Subcutaneous adipose tissue (tissue), 4 donors: ENCODE measurements around the gene FMNL3. TPM values are rescaled to one million over a fixed set of nuclear protein-coding genes. Genes with fewer than 3 reads are reported as not detected.

Experiments used
- total RNA-seq, 4 donors: library from RNA; depleted of rRNA; stranded (reverse); fragments of >200 nt; gene quantifications; one replicate each; pipeline ENCODE4 v1.1.0, GENCODE V29; 2016
- TF ChIP-seq, protein P1 (sequence below): fragments of 450-650 bp; IDR thresholded peaks from one replicate; pipeline ENCODE4 v1.5.1; 2016; ENCODE audit warnings: low read depth, mild to moderate bottlenecking, control low read depth, antibody characterized with exemption, moderate library complexity

FMNL3 gene
- total RNA-seq, 4 donors from 2014 or later: 8.2 to 19.6 (median 14.0) TPM

DNA sequence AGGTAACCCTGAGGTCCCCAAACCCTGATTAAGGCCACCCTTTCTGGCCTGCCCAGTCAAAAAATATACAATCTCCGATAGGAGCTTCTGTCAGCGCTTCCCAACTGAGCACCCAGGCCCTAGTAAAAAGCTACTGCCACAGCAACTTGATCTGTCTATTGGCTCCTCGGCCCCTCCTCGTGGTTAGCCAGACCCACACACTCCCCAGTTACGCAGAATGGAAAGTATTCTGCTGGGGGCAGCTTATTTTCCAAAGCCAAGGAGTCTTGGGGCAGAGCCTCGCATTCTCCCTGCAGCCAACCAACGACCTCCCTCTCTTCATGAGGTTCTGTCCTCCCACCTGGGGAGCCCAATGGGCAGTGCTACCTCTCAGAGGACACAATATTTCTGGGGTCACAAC, 32.1 kb downstream of the FMNL3 start:
- TF ChIP-seq, protein P1, sequence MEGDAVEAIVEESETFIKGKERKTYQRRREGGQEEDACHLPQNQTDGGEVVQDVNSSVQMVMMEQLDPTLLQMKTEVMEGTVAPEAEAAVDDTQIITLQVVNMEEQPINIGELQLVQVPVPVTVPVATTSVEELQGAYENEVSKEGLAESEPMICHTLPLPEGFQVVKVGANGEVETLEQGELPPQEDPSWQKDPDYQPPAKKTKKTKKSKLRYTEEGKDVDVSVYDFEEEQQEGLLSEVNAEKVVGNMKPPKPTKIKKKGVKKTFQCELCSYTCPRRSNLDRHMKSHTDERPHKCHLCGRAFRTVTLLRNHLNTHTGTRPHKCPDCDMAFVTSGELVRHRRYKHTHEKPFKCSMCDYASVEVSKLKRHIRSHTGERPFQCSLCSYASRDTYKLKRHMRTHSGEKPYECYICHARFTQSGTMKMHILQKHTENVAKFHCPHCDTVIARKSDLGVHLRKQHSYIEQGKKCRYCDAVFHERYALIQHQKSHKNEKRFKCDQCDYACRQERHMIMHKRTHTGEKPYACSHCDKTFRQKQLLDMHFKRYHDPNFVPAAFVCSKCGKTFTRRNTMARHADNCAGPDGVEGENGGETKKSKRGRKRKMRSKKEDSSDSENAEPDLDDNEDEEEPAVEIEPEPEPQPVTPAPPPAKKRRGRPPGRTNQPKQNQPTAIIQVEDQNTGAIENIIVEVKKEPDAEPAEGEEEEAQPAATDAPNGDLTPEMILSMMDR: no peak

DNA sequence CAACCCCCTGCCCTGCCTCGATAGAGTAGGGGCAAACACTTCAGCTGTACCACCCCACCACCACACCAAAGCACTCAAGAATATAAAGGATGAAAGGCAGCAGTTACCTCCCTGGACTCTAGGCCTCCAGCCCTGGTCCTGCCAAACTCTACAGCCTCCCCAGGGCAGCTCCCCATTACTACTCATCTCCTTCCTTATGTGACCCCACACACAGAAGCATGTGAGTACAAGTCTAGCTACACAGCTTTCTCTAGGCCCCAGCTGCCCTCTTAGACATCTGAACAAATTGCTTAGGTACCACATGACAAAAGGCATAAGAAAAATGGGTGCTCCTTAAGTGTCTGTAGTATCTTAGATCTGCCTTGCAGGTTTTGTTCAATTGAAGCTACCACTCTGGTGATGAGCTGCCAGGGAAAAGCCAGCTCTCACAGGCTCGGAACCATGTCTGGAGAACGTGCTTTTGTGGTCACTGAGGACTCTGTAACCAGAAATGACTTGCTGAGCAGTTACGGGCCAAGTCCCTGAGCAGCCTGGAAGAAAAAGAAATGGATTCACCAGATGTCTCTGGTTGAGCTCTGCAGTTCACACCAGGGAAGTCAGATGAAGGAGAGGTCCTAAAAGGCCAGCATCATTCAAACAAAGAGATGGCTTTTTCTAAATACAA, 32.8 kb downstream of the FMNL3 start:
- TF ChIP-seq, protein P1: no peak

DNA sequence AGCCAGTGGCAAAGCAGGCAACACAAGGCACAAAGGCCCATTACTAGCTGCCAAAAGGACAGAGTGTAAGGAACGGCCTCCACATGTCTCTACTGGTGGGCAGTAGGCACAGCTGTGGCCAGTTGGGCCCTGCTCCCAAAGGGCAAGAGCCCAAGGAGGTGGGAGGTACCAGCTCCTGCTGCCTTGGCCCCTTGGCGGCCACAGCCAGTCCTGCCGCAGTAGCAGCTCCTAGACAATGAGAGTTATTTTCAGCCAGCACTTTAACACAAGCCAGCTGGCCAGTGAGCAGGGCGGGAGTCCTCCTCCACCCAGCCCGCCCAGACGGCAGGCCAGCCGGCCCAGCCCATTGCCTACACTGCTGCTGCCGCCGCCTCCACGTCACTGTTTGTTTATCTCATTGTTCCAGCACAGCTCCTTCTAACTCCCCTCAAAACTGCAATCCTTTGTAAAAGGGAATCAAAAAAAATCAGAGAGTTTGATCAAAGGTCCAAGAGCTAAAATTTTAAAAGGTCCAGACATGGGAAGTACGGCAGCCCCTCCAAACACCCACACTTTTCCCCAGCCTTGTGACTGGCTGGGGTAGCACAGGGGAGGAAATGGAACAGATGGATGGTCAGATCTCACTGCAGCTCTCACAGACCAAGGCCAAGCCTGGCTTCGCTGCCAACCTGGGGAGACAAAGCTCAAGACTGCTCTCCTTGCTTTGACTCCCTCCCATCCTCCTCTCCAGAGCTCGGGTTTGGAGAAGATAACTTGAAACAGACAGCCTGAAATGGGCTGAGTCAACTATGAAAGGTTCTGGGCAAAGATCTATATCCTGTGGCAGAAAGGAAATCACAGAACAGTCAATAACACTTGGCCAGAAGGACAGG, 33.5 kb downstream of the FMNL3 start:
- TF ChIP-seq, protein P1: no peak

DNA sequence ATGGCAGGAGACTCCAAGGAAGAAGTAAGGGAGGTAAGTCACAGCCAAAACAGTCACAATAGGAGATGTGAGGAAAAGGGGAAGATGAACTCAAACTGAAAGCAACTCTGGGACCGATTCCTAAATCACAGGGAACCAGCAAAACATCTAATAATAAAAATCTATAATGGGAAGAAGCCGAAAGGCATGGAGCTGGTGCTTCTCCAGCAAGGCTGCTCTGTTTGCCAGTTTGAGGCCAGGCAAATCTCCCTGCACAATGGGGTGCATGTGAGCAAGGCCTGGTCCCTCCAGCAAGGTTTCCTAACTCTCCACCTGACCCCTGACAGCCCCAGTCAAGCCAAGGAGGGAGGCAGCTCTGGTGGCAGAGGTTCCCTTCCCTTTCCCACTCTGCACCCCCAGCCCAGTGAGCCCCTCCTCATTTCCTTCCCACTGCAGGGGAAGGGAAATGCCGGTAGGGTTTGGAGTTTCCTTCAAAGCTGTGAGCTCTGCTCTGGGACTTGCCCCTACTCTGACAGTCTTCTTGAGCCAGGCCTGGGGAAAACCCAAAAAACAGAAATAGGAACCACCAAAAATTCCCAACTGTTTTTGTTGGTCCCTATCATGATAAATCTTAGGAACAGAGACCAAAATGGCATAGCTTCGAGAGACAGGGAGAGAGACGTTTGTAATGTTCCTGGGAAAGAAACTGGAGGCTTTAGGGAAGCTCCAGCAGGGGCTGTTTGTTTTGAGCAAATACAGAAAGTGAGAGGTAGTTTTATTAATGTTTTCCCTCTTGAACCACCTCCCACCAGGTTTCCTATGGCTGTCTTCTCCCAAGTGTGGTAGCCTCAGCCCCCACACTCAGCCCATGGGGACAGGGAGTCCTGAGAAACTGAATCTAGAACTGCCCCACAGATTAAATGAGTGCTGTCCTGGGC, 34.6 kb downstream of the FMNL3 start:
- TF ChIP-seq, protein P1: no peak

DNA sequence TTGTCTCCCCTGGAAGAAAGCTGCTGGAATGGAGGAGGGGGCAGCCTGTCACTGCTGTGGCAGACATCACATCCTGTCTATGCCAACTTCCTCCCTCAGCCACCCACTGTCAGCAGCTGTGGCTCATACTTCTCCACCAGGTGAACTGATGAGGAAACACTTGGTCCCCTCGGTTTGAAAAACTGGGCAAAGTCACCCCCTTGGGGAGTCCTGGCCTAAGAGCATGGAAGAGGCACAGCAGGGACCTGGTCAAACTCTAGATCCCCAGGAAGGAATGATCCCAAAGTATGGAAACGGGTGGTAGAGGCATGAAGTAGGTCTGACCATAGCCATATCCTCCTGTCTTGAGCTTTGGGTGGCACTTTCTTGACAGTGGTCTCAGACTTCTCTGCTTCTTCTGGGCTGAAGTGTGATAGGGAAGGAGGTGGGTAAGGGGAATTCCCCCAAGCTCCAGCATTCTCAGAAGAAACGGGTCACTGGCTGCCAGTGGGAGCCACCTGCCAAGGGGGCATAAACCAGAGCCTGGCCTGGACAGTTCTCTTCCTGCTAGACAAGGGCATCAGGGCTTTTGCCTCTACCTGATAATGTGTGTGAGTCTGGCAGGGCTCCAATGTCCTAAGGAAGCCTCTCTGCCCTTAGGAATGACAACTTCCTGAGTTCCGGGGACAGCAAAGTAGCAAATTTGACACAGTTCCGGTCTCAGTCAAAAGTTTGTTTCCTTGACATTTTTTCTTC, 36.0 kb downstream of the FMNL3 start:
- TF ChIP-seq, protein P1: no peak

DNA sequence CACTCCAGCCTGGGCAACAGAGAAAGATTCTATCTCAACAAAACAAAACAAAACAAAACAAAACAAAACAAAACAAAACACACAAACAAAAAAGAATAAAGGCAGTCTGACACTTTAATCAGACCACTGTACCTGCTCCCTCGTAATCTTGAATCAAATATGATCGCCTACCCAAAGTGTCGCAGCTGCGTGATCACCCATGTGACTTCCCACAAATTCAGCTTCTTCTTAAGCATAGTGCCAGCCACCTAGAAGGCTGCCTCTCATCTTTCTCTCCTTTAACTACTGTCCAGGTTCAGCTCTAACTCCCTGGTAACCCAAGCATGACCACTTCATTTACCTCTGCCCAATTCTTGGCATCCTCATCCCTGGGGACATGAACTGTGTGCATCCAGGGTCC, 37.4 kb downstream of the FMNL3 start:
- TF ChIP-seq, protein P1: no peak
